GM23338 (cell line): ENCODE measurements around the gene MMRN2. TPM values are rescaled to one million over a fixed set of nuclear protein-coding genes. Genes with fewer than 3 reads are reported as not detected.

Experiments
- ATAC-seq: fragments of 200-7000 bp; cut with Tn5 transposase; 3 replicates; pipeline ENCODE4 v1.9.1; 2020
- DNase-seq: peaks from one replicate; pipeline ENCODE4 v3.0.0-alpha.2; 2015; ENCODE audit warnings: low spot score
- H2AFZ ChIP-seq: fragments of 200-600 bp; sonication (generic); 2 replicates; pipeline ENCODE4 v1.8.0; 2016; ENCODE audit warnings: antibody characterized with exemption, mild to moderate bottlenecking, moderate library complexity
- H3F3A ChIP-seq: fragments of 200-600 bp; sonication (generic); replicated peaks from 2 replicates; pipeline ENCODE4 v1.8.0; 2017; ENCODE audit warnings: antibody characterized with exemption, mixed run types, low read depth
- H3K27ac ChIP-seq: fragments of 200-600 bp; sonication (generic); 2 replicates; pipeline ENCODE4 v1.6.1; 2016; ENCODE audit warnings: low read depth
- H3K27me3 ChIP-seq: fragments of 200-600 bp; sonication (generic); 2 replicates; pipeline ENCODE4 v1.8.0; 2016; ENCODE audit warnings: mild to moderate bottlenecking, mixed run types, moderate library complexity; ENCODE audit not compliant: insufficient read depth
- H3K36me3 ChIP-seq: fragments of 200-600 bp; sonication (generic); 2 replicates; pipeline ENCODE4 v1.8.0; 2016; ENCODE audit warnings: mild to moderate bottlenecking; ENCODE audit not compliant: insufficient read depth
- H3K4me1 ChIP-seq: fragments of 200-600 bp; sonication (generic); 2 replicates; pipeline ENCODE4 v1.8.0; 2016; ENCODE audit warnings: mild to moderate bottlenecking, moderate library complexity; ENCODE audit not compliant: insufficient read depth
- H3K4me2 ChIP-seq: fragments of 200-600 bp; sonication (generic); 2 replicates; pipeline ENCODE4 v1.7.1; 2017; ENCODE audit warnings: mixed run types
- H3K4me3 ChIP-seq: fragments of 200-600 bp; sonication (generic); 2 replicates; pipeline ENCODE4 v1.6.1; 2016; ENCODE audit warnings: mixed run types
- H3K79me2 ChIP-seq: fragments of 200-600 bp; sonication (generic); replicated peaks from 2 replicates; pipeline ENCODE4 v1.8.0; 2017; ENCODE audit warnings: mild to moderate bottlenecking; ENCODE audit not compliant: insufficient read depth
- H3K9me2 ChIP-seq: fragments of 200-600 bp; sonication (generic); 2 replicates; pipeline ENCODE4 v1.8.0; 2017; ENCODE audit not compliant: insufficient read depth
- H4K20me1 ChIP-seq: fragments of 200-600 bp; sonication (generic); replicated peaks from 2 replicates; pipeline ENCODE4 v1.8.0; 2017; ENCODE audit warnings: mild to moderate bottlenecking; ENCODE audit not compliant: insufficient read depth
- H3K27ac Mint-ChIP-seq: 2 replicates; pipeline ENCODE4 v1.8.0; 2020; ENCODE audit warnings: inconsistent platforms, mild to moderate bottlenecking, moderate library complexity, mixed read lengths
- H3K27me3 Mint-ChIP-seq: 3 replicates; pipeline ENCODE4 v1.8.0; 2022; ENCODE audit warnings: low read depth, mild to moderate bottlenecking, moderate library complexity, mixed read lengths, inconsistent platforms; ENCODE audit not compliant: insufficient read depth, poor library complexity
- H3K36me3 Mint-ChIP-seq: 3 replicates; pipeline ENCODE4 v1.8.0; 2021; ENCODE audit warnings: low read depth, mild to moderate bottlenecking, inconsistent platforms, moderate library complexity, mixed read lengths
- H3K4me1 Mint-ChIP-seq: 3 replicates; pipeline ENCODE4 v1.8.0; 2020; ENCODE audit warnings: mild to moderate bottlenecking, inconsistent platforms, mixed read lengths
- H3K4me3 Mint-ChIP-seq: 3 replicates; pipeline ENCODE4 v1.8.0; 2021; ENCODE audit warnings: moderate library complexity, mild to moderate bottlenecking, inconsistent platforms, mixed read lengths
- H3K9me3 Mint-ChIP-seq: 3 replicates; pipeline ENCODE4 v1.8.0; 2020; ENCODE audit warnings: moderate library complexity, mild to moderate bottlenecking, inconsistent platforms, mixed read lengths
- CREB1 ChIP-seq: fragments of 250-450 bp; sonication (Bioruptor Pico); IDR thresholded peaks from 2 replicates; pipeline ENCODE4 v1.5.0; 2020; ENCODE audit warnings: low read depth, mild to moderate bottlenecking, moderate library complexity
- CTCF ChIP-seq, 2 experiments: fragments of 200-600 bp in 1 of 2; sonication (generic) in 1 of 2; conservative IDR thresholded peaks; 2 replicates each; pipeline versions ENCODE4 v1.5.1 to v1.6.1; 2016 to 2017; ENCODE audit warnings: antibody characterized with exemption in 2 of 2, low read depth in 2 of 2, mild to moderate bottlenecking in 2 of 2, moderate library complexity in 1 of 2
- JUNB ChIP-seq: IDR thresholded peaks from one replicate; pipeline ENCODE4 v1.6.1; 2016; ENCODE audit warnings: antibody characterized with exemption; ENCODE audit not compliant: unreplicated experiment
- REST ChIP-seq: IDR thresholded peaks from one replicate; pipeline ENCODE4 v1.6.1; 2018; ENCODE audit warnings: antibody characterized with exemption; ENCODE audit not compliant: unreplicated experiment
- STAT1 ChIP-seq: IDR thresholded peaks from one replicate; pipeline ENCODE4 v1.6.1; 2016; ENCODE audit warnings: antibody characterized with exemption; ENCODE audit not compliant: unreplicated experiment
- ZNF331 ChIP-seq: fragments of 250-450 bp; sonication (Bioruptor Pico); IDR thresholded peaks from 2 replicates; pipeline ENCODE4 v1.5.0; 2020; ENCODE audit warnings: low read depth, mild to moderate bottlenecking, moderate library complexity
- ZNF462 ChIP-seq: fragments of 250-450 bp; sonication (Bioruptor Pico); IDR thresholded peaks from 2 replicates; pipeline ENCODE4 v1.5.0; 2020; ENCODE audit warnings: mild to moderate bottlenecking, moderate library complexity
- polyA plus RNA-seq: library from polyadenylated mRNA; unstranded; fragments of >200 nt; fragmentation: Nextera tagmentation; extraction: Ambion mirVana; gene quantifications from 2 replicates; pipeline ENCODE4 v1.2.1, GENCODE V29; 2016
- total RNA-seq: library from RNA; depleted of rRNA; stranded (reverse); fragments of >200 nt; shearing (Covaris generic); gene quantifications from 2 replicates; pipeline ENCODE4 v1.2.3, GENCODE V29; 2014

Gene MMRN2
- total and polyA plus RNA-seq, 2 experiments from 2014 or later = 0.32 to 2.4 TPM

- TF ChIP-seq REST (no peak), ZNF462 (CRISPR knock-in tag) (no peak)
Measured at GRCh38 chr10:86959737-86960002, 2.3 kb upstream of the MMRN2 start (continued).

GRCh38 chr10:86958901-86959736 lies 1.7 kb upstream of the MMRN2 start:
- no peak overlapping the region for H3K4me2 ChIP-seq
- no peaks in the 10 kb centered on the region for H4K20me1 ChIP-seq
- Mint-ChIP-seq H3K9me3 (peaks cover 3% of the 10 kb centered on the region; the same call in 2 of the 3 replicates), H3K36me3 (peaks cover 1% of the 10 kb centered on the region; the same call in 1 of the 3 replicates), H3K4me1 (peaks cover 49% of the 10 kb centered on the region), H3K27ac (0 out of 2 replicates have a peak overlapping the region, but pooled peaks have one; percentile 48), H3K4me3 (no peak overlapping the region), H3K27me3 (peaks cover 24% of the 10 kb centered on the region)
- H3K79me2 ChIP-seq = no peaks in the 10 kb centered on the region
- H3F3A ChIP-seq = peaks cover 9% of the 10 kb centered on the region; the same call in 1 of the 2 replicates
- H3K4me3 ChIP-seq = no peak overlapping the region
- no peak for ATAC-seq
- H3K27me3 ChIP-seq = no peaks in the 10 kb centered on the region
- peak overlapping the region; percentile 38; the same call in 1 of the 2 replicates for H2AFZ ChIP-seq
- H3K27ac ChIP-seq = no peak overlapping the region
- no peaks in the 10 kb centered on the region for H3K36me3 ChIP-seq
- no peak for DNase-seq
- H3K4me1 ChIP-seq = peaks cover 52% of the 10 kb centered on the region
- H3K9me2 ChIP-seq = no peaks in the 10 kb centered on the region
- TF ChIP-seq REST = no peak
- TF ChIP-seq ZNF331 (CRISPR knock-in tag) = no peak
- TF ChIP-seq CREB1 (CRISPR knock-in tag) = no peak
- TF ChIP-seq CTCF (conservative IDR thresholded peaks at IDR 0.05; ENCODE audit: low read depth in 2 of 2) = no peak
- TF ChIP-seq STAT1 = no peak
- no peak for TF ChIP-seq JUNB
